Gastrocnemius medialis (tissue), 4 donors: Measurements from ENCODE around the gene URB2. TPM values are rescaled to one million over a fixed set of nuclear protein-coding genes. Genes with fewer than 3 reads are reported as not detected.
A peak's percentile ranks its signal among the peaks of the same experiment; 100 is the strongest.

Experiments used
- ATAC-seq, 2 donors: fragments of 150-250 bp; one replicate each; pipeline ENCODE4 v1.9.1; 2016
- DNase-seq, 2 donors: peaks; one replicate each; pipeline ENCODE4 v3.0.0-alpha.2; 2019
- H3K27ac ChIP-seq, 4 donors: fragments of 200-600 bp; sonication (generic); 1 replicate in 1 of 4; 2 replicates in 3 of 4; pipeline ENCODE4 v1.5.1; 2016 to 2018; ENCODE audit warnings: mild to moderate bottlenecking in 2 of 4, moderate library complexity in 1 of 4
- H3K27me3 ChIP-seq, 3 donors: fragments of 200-600 bp; sonication (generic) in 2 of 3; 1 replicate in 1 of 3; 2 replicates in 2 of 3; pipeline versions ENCODE4 v1.5.1 to v1.6.0; 2016 to 2019; ENCODE audit warnings: mild to moderate bottlenecking in 1 of 3, moderate library complexity in 1 of 3
- H3K36me3 ChIP-seq, 2 donors: fragments of 200-600 bp; sonication (generic) in 1 of 2; one replicate each; pipeline ENCODE4 v1.5.1; 2017 to 2018
- H3K4me1 ChIP-seq, 2 donors: fragments of 200-600 bp; sonication (generic) in 1 of 2; one replicate each; pipeline ENCODE4 v1.5.1; 2016 to 2017; ENCODE audit warnings: mild to moderate bottlenecking in 2 of 2
- H3K4me3 ChIP-seq, 4 donors: fragments of 200-600 bp; sonication (generic) in 3 of 4; 1 replicate in 1 of 4; 2 replicates in 3 of 4; pipeline ENCODE4 v1.5.1; 2016 to 2019; ENCODE audit warnings: mild to moderate bottlenecking in 2 of 4
- H3K9me3 ChIP-seq, 3 donors: fragments of 200-600 bp; sonication (generic) in 2 of 3; 1 replicate in 1 of 3; 2 replicates in 2 of 3; pipeline ENCODE4 v1.5.1; 2016 to 2019
- CTCF ChIP-seq, 5 experiments: fragments of 450-650 bp in 3 of 5; fragments of 200-600 bp in 2 of 5; sonication (generic) in 2 of 5; IDR thresholded peaks in 4 of 5; conservative IDR thresholded peaks in 1 of 5; 1 replicate in 4 of 5; 2 replicates in 1 of 5; pipeline ENCODE4 v1.5.1; 2016 to 2019; ENCODE audit warnings: antibody characterized with exemption in 5 of 5, mild to moderate bottlenecking in 3 of 5, moderate library complexity in 3 of 5
- POLR2A ChIP-seq, 2 donors: fragments of 450-650 bp; IDR thresholded peaks; one replicate each; pipeline ENCODE4 v1.6.1; 2017; ENCODE audit warnings: antibody characterized with exemption in 2 of 2, mild to moderate bottlenecking in 2 of 2, moderate library complexity in 2 of 2
- in situ Hi-C, 4 donors: fragments of 200-750 bp; cut with MboI; loops; one replicate each; pipeline versions ENCODE4 v1.15.0 to v1.8.0; 2017; ENCODE audit warnings: low sequenced_read_pairs in 4 of 4
- intact Hi-C: fragments of 100-400 bp; cut with DNase I; formaldehyde crosslinking; loops from one replicate; pipeline ENCODE4 v1.15.1; 2023; ENCODE audit warnings: low total_unique reads
- total RNA-seq, 4 donors: library from RNA; depleted of rRNA; stranded (reverse); fragments of >200 nt; gene quantifications; one replicate each; pipeline versions ENCODE4 v1.1.0 to v1.2.3, GENCODE V29; 2016

Gene URB2
- total RNA-seq, 4 donors from 2014 or later: 9.9 to 20.6 (median 13.4) TPM

- in situ Hi-C loops: no loop called here
- intact Hi-C loops: no loop called here
Measured at GRCh38 chr1:229690662-229691061, 64.6 kb downstream of the URB2 start.

DNA sequence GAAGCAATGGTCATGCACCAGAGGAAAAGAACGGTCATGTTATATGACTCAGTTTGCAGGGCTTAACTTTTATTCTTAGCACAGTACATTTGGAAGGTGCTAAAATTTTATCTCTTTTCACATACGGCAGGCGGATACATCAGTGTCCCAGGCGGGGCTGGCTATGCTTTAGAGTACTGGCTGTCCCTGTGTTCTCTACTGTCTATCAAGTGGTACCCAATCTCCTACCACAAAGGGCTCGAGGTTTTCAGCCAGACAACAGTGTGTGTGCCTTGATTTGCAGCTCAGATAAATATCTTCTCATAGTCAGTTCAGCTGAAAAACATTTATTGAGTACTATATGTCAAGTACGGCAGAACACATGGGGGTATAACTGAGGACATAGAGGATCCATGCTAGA, 65.3 kb downstream of the URB2 start:
- TF ChIP-seq POLR2A (IDR thresholded peaks at IDR 0.05) (no peak), CTCF (IDR thresholded peaks at IDR 0.05 in 4 of 5, conservative IDR thresholded peaks at IDR 0.05 in 1 of 5) (no peak)
- Histone ChIP-seq H3K27ac (peak overlapping the region in 1 of 4 donors; percentile 32), H3K4me1 (peaks cover 16 to 28% of the 10 kb centered on the region in 2 donors), H3K4me3 (no peak overlapping the region), H3K27me3 (no peaks in the 10 kb centered on the region), H3K9me3 (no peaks in the 10 kb centered on the region), H3K36me3 (no peaks in the 10 kb centered on the region)
- in situ Hi-C loops: no loop called here
- DNase-seq (peak in 1 of 2 donors; percentile 12), ATAC-seq (peak in 1 of 2 donors; percentile 50)
- intact Hi-C loops: no loop called here

More at GRCh38 chr1:229690662-229691061, 64.6 kb downstream of the URB2 start:
- H3K27ac ChIP-seq: no peak overlapping the region
- H3K4me1 ChIP-seq: peaks cover 16 to 28% of the 10 kb centered on the region in 2 donors
- TF ChIP-seq CTCF (IDR thresholded peaks at IDR 0.05 in 4 of 5, conservative IDR thresholded peaks at IDR 0.05 in 1 of 5) (no peak), POLR2A (IDR thresholded peaks at IDR 0.05) (no peak)
- H3K27me3 ChIP-seq: no peaks in the 10 kb centered on the region
- ATAC-seq: no peak
- DNase-seq: no peak
- H3K9me3 ChIP-seq: no peaks in the 10 kb centered on the region
- H3K36me3 ChIP-seq: no peaks in the 10 kb centered on the region
- H3K4me3 ChIP-seq: no peak overlapping the region

DNA sequence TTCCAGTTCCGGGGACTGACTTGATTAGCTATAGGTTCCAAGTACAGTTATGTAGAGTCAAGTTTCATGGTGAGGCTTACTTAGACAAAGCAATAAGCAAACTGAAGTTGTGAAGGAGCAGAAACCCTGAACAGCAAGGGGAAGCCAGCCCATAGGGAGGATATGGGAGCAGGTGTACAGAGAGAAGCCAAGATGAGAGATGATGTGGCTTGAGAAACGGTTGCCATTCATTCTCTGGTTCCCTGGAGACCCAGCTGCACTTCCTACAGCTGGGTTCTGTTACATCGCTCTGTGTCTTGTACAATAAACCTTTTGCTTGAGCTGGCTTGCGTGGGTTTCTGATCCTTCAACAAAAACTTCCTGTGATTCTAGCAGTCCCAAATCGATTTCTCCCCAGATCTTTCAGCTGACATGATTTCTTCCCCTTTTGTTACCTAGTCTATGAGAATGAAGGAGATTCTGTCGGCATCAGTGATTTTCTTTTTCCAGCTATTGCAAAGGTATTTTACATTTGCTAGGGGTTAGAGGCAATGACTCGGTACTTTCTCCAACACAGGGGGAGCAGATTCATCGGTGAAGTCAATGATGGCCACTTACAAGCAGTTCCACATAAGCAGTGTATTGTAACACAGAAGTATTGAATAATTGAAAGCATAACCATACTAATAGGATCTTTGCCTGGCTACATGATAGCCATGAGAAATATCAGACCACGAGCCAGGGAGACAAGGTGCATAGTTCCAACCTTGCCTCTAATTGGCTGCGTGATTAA, 67.3 kb downstream of the URB2 start:
- no peaks in the 10 kb centered on the region for H3K9me3 ChIP-seq
- ATAC-seq (peak in 1 of 2 donors; percentile 8), DNase-seq (no peak)
- TF ChIP-seq CTCF (IDR thresholded peaks at IDR 0.05 in 4 of 5, conservative IDR thresholded peaks at IDR 0.05 in 1 of 5): no peak
- TF ChIP-seq POLR2A (IDR thresholded peaks at IDR 0.05): no peak
- in situ Hi-C loops (no loop called here), intact Hi-C loops (no loop called here)
- H3K4me3 ChIP-seq: no peak overlapping the region
- no peaks in the 10 kb centered on the region for H3K27me3 ChIP-seq
- H3K27ac ChIP-seq: peak overlapping the region; percentile 64 to 84 (median 70)
- no peaks in the 10 kb centered on the region for H3K36me3 ChIP-seq
- peaks cover 16 to 28% of the 10 kb centered on the region in 2 donors for H3K4me1 ChIP-seq

DNA sequence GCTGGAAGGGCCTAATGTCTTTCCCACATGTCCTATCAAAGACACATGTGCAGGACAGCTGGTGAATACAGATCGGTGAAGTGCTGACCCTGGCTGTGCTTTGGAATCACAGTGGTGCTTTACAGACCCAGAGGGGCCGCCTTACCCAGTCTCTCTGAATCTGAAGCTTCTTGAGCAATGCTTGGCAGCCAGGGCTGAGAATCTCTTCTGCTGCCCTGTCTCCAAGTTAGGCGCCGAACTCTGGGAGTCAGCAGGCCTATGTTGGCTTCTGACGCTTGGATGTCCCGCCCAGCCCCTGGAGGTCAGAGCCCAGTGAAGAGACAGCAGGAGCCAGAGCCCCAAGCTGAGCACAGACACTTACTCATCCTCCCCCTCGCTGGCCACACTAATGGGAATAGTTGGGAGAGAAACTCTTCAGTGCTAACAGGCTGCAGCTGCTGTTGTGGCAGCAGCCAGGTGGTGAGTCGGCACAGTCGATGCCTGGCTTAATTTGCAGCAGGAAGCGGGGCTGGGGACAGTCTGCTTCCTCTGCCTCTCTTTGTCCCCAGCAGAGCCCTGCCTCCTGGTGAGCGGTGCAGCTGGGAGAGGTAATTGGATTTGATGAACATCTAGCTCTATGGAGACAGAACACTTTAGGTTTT, 68.1 kb downstream of the URB2 start:
- Histone ChIP-seq H3K27ac (peak overlapping the region; percentile 64 to 84 (median 70)), H3K4me1 (peaks cover 16 to 28% of the 10 kb centered on the region in 2 donors), H3K36me3 (no peaks in the 10 kb centered on the region), H3K9me3 (no peaks in the 10 kb centered on the region), H3K27me3 (no peaks in the 10 kb centered on the region), H3K4me3 (no peak overlapping the region)
- in situ Hi-C loops: no loop called here
- TF ChIP-seq POLR2A (IDR thresholded peaks at IDR 0.05): no peak
- peak in 1 of 5 experiments; percentile 9 for TF ChIP-seq CTCF (IDR thresholded peaks at IDR 0.05 in 4 of 5, conservative IDR thresholded peaks at IDR 0.05 in 1 of 5)
- ATAC-seq: peak; percentile 78 to 85
- peak; percentile 71 to 82 for DNase-seq
- intact Hi-C loops: no loop called here
